ENCODE data around the gene SAXO1.

DNA sequence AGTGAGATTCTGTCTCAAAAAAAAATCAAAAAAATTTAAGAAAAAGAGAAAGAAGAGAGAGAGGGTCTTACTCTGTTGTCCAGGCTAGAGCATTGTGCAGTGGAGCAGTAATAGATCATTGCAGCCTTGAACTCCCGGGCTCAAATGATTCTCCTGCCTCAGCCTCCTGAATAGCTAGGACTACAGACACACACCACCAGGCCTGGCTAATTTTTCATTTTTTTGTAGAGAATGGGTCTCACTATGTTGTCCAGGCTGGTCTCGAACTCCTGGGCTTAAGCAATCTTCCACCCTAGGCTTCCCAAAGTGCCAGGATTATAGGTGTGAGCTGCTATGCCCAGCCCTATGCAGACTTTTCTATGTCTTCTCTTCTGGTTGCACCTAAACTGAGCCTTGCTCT, 41.2 kb upstream of the SAXO1 start:
- TF ChIP-seq, protein P1, sequence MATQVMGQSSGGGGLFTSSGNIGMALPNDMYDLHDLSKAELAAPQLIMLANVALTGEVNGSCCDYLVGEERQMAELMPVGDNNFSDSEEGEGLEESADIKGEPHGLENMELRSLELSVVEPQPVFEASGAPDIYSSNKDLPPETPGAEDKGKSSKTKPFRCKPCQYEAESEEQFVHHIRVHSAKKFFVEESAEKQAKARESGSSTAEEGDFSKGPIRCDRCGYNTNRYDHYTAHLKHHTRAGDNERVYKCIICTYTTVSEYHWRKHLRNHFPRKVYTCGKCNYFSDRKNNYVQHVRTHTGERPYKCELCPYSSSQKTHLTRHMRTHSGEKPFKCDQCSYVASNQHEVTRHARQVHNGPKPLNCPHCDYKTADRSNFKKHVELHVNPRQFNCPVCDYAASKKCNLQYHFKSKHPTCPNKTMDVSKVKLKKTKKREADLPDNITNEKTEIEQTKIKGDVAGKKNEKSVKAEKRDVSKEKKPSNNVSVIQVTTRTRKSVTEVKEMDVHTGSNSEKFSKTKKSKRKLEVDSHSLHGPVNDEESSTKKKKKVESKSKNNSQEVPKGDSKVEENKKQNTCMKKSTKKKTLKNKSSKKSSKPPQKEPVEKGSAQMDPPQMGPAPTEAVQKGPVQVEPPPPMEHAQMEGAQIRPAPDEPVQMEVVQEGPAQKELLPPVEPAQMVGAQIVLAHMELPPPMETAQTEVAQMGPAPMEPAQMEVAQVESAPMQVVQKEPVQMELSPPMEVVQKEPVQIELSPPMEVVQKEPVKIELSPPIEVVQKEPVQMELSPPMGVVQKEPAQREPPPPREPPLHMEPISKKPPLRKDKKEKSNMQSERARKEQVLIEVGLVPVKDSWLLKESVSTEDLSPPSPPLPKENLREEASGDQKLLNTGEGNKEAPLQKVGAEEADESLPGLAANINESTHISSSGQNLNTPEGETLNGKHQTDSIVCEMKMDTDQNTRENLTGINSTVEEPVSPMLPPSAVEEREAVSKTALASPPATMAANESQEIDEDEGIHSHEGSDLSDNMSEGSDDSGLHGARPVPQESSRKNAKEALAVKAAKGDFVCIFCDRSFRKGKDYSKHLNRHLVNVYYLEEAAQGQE (IDR thresholded peaks at IDR 0.05; ENCODE audit: insufficient read depth in 1 of 2, low read depth in 2 of 2, low read length in 2 of 2), result no peak
- TF ChIP-seq SIN3A (IDR thresholded peaks at IDR 0.05; ENCODE audit: borderline replicate concordance, insufficient read depth, low read length) (no peak), POLR2AphosphoS5 (IDR thresholded peaks at IDR 0.05; ENCODE audit: low read depth, low read length) (no peak), FOXP2 (optimal IDR thresholded peaks at IDR 0.05; ENCODE audit: borderline replicate concordance, extremely low read depth, extremely low read length, insufficient read depth) (no peak)
